NCI-H128 (cell line): ENCODE data around the gene TMEM179.

Experiments
- DNase-seq: peaks from one replicate; lab custom pipeline; 2025; ENCODE audit not compliant: unreplicated experiment; lab: John Stamatoyannopoulos, UW

Gene TMEM179

GRCh38 chr14:104600141-104600643 lies 4.4 kb downstream of the TMEM179 start:
- DNase-seq = no peak

GRCh38 chr14:104599446-104599845 lies 5.1 kb downstream of the TMEM179 start:
- no peak for DNase-seq

GRCh38 chr14:104598910-104599273 lies 5.7 kb downstream of the TMEM179 start:
- no peak for DNase-seq

GRCh38 chr14:104598039-104598909 lies 6.3 kb downstream of the TMEM179 start:
- no peak for DNase-seq

- DNase-seq = no peak
These were observed 7.0 kb downstream of the TMEM179 start for GRCh38 chr14:104597576-104597975.

GRCh38 chr14:104596927-104597351 lies 7.6 kb downstream of the TMEM179 start:
- DNase-seq = no peak

GRCh38 chr14:104596451-104596918 lies 8.1 kb downstream of the TMEM179 start:
- no peak for DNase-seq

GRCh38 chr14:104595911-104596450 lies 8.6 kb downstream of the TMEM179 start:
- no peak for DNase-seq

GRCh38 chr14:104595116-104595675 lies 9.4 kb downstream of the TMEM179 start:
- no peak for DNase-seq

- no peak for DNase-seq
These were observed 10.1 kb downstream of the TMEM179 start for GRCh38 chr14:104594310-104595046.

GRCh38 chr14:104593710-104594136 lies 10.8 kb downstream of the TMEM179 start:
- no peak for DNase-seq

GRCh38 chr14:104593241-104593701 lies 11.3 kb downstream of the TMEM179 start:
- DNase-seq = no peak

- DNase-seq = no peak
These were observed 11.8 kb downstream of the TMEM179 start for GRCh38 chr14:104592785-104593184.

GRCh38 chr14:104592292-104592672 lies 12.3 kb downstream of the TMEM179 start:
- DNase-seq = no peak

- DNase-seq = no peak
These were observed 12.9 kb downstream of the TMEM179 start for GRCh38 chr14:104591506-104592291.

GRCh38 chr14:104591031-104591430 lies 13.5 kb downstream of the TMEM179 start:
- no peak for DNase-seq

GRCh38 chr14:104590240-104590965 lies 14.2 kb downstream of the TMEM179 start:
- DNase-seq = no peak

- DNase-seq = no peak
These were observed 15.0 kb downstream of the TMEM179 start for GRCh38 chr14:104589338-104590195.
